Neural cell (in vitro differentiated cells): Measurements from ENCODE around the gene ADGRG3. TPM values are rescaled to one million over a fixed set of nuclear protein-coding genes. Genes with fewer than 3 reads are reported as not detected.

ENCODE experiments used
- H2AFZ ChIP-seq: fragments of 200-600, 300-800 bp; sonication (generic), shearing (Covaris generic); 2 replicates; pipeline ENCODE4 v1.6.0; 2014; ENCODE audit warnings: low read depth, mild to moderate bottlenecking, antibody characterized with exemption, low read length, moderate library complexity
- H3F3A ChIP-seq: fragments of 200-600 bp; shearing (Covaris generic); 2 replicates; pipeline ENCODE4 v1.6.1; 2016; ENCODE audit warnings: mild to moderate bottlenecking, moderate library complexity, mixed read lengths, antibody characterized with exemption, low read length; ENCODE audit not compliant: insufficient read depth, poor library complexity, severe bottlenecking
- H3K27ac ChIP-seq: fragments of 200-600, 300-800 bp; sonication (generic), shearing (Covaris generic); 2 replicates; pipeline ENCODE4 v1.5.1; 2014; ENCODE audit warnings: mild to moderate bottlenecking, low read length, moderate library complexity
- H3K27me3 ChIP-seq: fragments of 300-800, 200-600 bp; sonication (generic), shearing (Covaris generic); 2 replicates; pipeline ENCODE4 v1.6.0; 2014; ENCODE audit warnings: mild to moderate bottlenecking, low read depth, low read length, moderate library complexity; ENCODE audit not compliant: insufficient read depth
- H3K36me3 ChIP-seq: fragments of 300-800, 200-600 bp; sonication (generic), shearing (Covaris generic); 2 replicates; pipeline ENCODE4 v1.5.1; 2014; ENCODE audit warnings: mild to moderate bottlenecking, antibody characterized with exemption, low read length, moderate library complexity; ENCODE audit not compliant: insufficient read depth
- H3K4me2 ChIP-seq: fragments of 300-800, 200-600 bp; sonication (generic), shearing (Covaris generic); 2 replicates; pipeline ENCODE4 v1.6.0; 2014; ENCODE audit warnings: mild to moderate bottlenecking, low read length
- H3K4me3 ChIP-seq: fragments of 300-800, 200-600 bp; sonication (generic), shearing (Covaris generic); 2 replicates; pipeline ENCODE4 v1.5.1; 2014; ENCODE audit warnings: mild to moderate bottlenecking, low read length, moderate library complexity
- H3K79me2 ChIP-seq: fragments of 200-600 bp; shearing (Covaris generic); replicated peaks from 2 replicates; pipeline ENCODE4 v1.6.0; 2014; ENCODE audit warnings: mild to moderate bottlenecking, low read length, moderate library complexity; ENCODE audit not compliant: insufficient read depth
- H3K9ac ChIP-seq: fragments of 300-800, 200-600 bp; sonication (generic), shearing (Covaris generic); 2 replicates; pipeline ENCODE4 v1.6.1; 2016; ENCODE audit warnings: mild to moderate bottlenecking, low read length, mixed read lengths
- H3K9me2 ChIP-seq: fragments of 200-600 bp; shearing (Covaris generic); 2 replicates; pipeline ENCODE4 v1.6.1; 2016; ENCODE audit warnings: mild to moderate bottlenecking, low read length, mixed read lengths; ENCODE audit not compliant: insufficient read depth
- H3K9me3 ChIP-seq: fragments of 200-600, 300-800 bp; sonication (generic), shearing (Covaris generic); 2 replicates; pipeline ENCODE4 v1.6.1; 2016; ENCODE audit warnings: mild to moderate bottlenecking, mixed run types, low read length, moderate library complexity, mixed read lengths
- H4K20me1 ChIP-seq: fragments of 200-600 bp; shearing (Covaris generic); 2 replicates; pipeline ENCODE4 v1.6.1; 2016; ENCODE audit warnings: mild to moderate bottlenecking, mixed run types; ENCODE audit not compliant: insufficient read depth
- EP300 ChIP-seq: fragments of 450-650 bp; conservative IDR thresholded peaks from 2 replicates; pipeline ENCODE4 v1.6.1; 2014; ENCODE audit warnings: antibody characterized with exemption, mild to moderate bottlenecking, moderate library complexity; ENCODE audit not compliant: poor library complexity, severe bottlenecking
- EZH2 ChIP-seq: fragments of 200-600, 300-800 bp; shearing (Covaris generic), sonication (generic); IDR thresholded peaks from 2 replicates; pipeline ENCODE4 v1.6.1; 2014; ENCODE audit warnings: antibody characterized with exemption, low read length, borderline replicate concordance, mild to moderate bottlenecking; ENCODE audit not compliant: insufficient read depth, poor library complexity, severe bottlenecking
- MXI1 ChIP-seq: fragments of 450-650 bp; conservative IDR thresholded peaks from 2 replicates; pipeline ENCODE4 v1.6.1; 2014; ENCODE audit warnings: antibody characterized with exemption, mild to moderate bottlenecking; ENCODE audit not compliant: poor library complexity, severe bottlenecking
- POLR2AphosphoS5 ChIP-seq: IDR thresholded peaks from 2 replicates; pipeline ENCODE4 v1.6.1; 2012
- RAD21 ChIP-seq: fragments of 450-650 bp; conservative IDR thresholded peaks from 2 replicates; pipeline ENCODE4 v1.6.1; 2014; ENCODE audit warnings: antibody characterized with exemption, mild to moderate bottlenecking, moderate library complexity
- SMC3 ChIP-seq: fragments of 450-650 bp; conservative IDR thresholded peaks from 2 replicates; pipeline ENCODE4 v1.6.1; 2014; ENCODE audit warnings: antibody characterized with exemption, mild to moderate bottlenecking, moderate library complexity; ENCODE audit not compliant: poor library complexity
- TAF1 ChIP-seq: IDR thresholded peaks from 2 replicates; pipeline ENCODE4 v1.6.1; 2012; ENCODE audit warnings: low read depth
- polyA minus RNA-seq: library from RNA; depleted of rRNA, polyadenylated mRNA; stranded (reverse); fragments of >200 nt; gene quantifications from 2 replicates; pipeline ENCODE4 v1.2.3, GENCODE V29; 2014
- polyA plus RNA-seq: library from polyadenylated mRNA; depleted of rRNA; stranded (reverse); fragments of >200 nt; gene quantifications from 2 replicates; pipeline ENCODE4 v1.2.3, GENCODE V29; 2014
- TF ChIP-seq, protein P1 (sequence below): IDR thresholded peaks from 2 replicates; pipeline ENCODE4 v1.6.1; 2012; ENCODE audit warnings: borderline replicate concordance
- TF ChIP-seq, protein P2 (sequence below): fragments of 450-650 bp; IDR thresholded peaks from 2 replicates; pipeline ENCODE4 v1.5.1; 2014; ENCODE audit warnings: antibody characterized with exemption, mild to moderate bottlenecking, moderate library complexity; ENCODE audit not compliant: poor library complexity, severe bottlenecking

The ADGRG3 gene, protein sequence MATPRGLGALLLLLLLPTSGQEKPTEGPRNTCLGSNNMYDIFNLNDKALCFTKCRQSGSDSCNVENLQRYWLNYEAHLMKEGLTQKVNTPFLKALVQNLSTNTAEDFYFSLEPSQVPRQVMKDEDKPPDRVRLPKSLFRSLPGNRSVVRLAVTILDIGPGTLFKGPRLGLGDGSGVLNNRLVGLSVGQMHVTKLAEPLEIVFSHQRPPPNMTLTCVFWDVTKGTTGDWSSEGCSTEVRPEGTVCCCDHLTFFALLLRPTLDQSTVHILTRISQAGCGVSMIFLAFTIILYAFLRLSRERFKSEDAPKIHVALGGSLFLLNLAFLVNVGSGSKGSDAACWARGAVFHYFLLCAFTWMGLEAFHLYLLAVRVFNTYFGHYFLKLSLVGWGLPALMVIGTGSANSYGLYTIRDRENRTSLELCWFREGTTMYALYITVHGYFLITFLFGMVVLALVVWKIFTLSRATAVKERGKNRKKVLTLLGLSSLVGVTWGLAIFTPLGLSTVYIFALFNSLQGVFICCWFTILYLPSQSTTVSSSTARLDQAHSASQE
- 0.62 and 0.86 TPM in 2 replicates for polyA plus RNA-seq
- polyA minus RNA-seq = 0.49 TPM in 1 of 2 replicates, not detected in the other

DNA sequence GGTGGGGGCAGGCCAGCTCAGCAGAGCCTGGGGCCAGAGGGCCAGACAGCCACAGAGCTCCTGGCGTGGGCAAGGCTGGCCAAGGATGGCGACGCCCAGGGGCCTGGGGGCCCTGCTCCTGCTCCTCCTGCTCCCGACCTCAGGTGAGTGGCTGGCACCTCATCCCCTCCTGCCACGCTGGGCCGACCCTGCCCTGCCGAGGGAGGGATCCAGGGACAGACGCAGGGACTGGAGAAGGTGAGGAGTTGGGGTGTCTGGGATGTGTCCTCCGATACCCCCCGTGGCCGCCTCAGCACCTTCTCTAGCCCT, at the start of gene ADGRG3:
TSS of gene ADGRG3 (plus strand) at position 44 of the 309 bp plus-strand sequence. CDS start at position 86, 42 bp downstream.
- no peak within 1 kb of the TSS for H3K27ac ChIP-seq
- H3K27me3 ChIP-seq = no peaks in the 10 kb centered on the region

DNA sequence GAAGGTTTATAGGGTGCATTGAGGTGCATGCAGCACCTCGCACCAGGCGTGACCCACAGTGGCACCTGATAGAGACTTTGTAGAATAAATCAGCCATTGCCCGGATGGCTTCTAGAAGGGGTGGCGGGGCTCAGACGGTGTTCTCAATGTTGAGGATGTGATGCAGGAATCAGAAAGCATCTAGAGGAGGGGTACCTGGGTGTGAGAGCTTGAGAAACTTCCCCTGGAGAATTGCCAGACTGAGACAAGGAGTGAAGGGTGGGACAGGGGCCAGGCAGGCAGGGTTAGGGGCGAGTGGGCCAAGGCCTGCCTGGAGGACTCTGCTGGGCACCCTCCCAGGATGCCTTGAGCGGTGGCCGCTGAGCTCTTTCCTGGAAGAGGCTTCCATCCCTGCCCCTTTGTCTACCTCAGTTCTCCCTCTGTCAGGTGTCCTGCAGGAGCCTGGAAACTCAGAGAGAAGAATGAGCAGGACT, 48.9 kb upstream of the ADGRG3 start:
- Histone ChIP-seq H3K4me2 (no peak overlapping the region), H3K9me2 (no peaks in the 10 kb centered on the region), H3K27me3 (no peaks in the 10 kb centered on the region), H3K4me3 (no peak overlapping the region), H3K79me2 (no peaks in the 10 kb centered on the region), H2AFZ (no peak overlapping the region), H3K27ac (no peak overlapping the region), H3K9ac (no peak overlapping the region), H3K9me3 (no peaks in the 10 kb centered on the region), H4K20me1 (no peaks in the 10 kb centered on the region), H3K36me3 (no peaks in the 10 kb centered on the region), H3F3A (no peaks in the 10 kb centered on the region)
- no peak for TF ChIP-seq SMC3
- no peak for TF ChIP-seq MXI1
- no peak for TF ChIP-seq RAD21
- TF ChIP-seq, protein P1, sequence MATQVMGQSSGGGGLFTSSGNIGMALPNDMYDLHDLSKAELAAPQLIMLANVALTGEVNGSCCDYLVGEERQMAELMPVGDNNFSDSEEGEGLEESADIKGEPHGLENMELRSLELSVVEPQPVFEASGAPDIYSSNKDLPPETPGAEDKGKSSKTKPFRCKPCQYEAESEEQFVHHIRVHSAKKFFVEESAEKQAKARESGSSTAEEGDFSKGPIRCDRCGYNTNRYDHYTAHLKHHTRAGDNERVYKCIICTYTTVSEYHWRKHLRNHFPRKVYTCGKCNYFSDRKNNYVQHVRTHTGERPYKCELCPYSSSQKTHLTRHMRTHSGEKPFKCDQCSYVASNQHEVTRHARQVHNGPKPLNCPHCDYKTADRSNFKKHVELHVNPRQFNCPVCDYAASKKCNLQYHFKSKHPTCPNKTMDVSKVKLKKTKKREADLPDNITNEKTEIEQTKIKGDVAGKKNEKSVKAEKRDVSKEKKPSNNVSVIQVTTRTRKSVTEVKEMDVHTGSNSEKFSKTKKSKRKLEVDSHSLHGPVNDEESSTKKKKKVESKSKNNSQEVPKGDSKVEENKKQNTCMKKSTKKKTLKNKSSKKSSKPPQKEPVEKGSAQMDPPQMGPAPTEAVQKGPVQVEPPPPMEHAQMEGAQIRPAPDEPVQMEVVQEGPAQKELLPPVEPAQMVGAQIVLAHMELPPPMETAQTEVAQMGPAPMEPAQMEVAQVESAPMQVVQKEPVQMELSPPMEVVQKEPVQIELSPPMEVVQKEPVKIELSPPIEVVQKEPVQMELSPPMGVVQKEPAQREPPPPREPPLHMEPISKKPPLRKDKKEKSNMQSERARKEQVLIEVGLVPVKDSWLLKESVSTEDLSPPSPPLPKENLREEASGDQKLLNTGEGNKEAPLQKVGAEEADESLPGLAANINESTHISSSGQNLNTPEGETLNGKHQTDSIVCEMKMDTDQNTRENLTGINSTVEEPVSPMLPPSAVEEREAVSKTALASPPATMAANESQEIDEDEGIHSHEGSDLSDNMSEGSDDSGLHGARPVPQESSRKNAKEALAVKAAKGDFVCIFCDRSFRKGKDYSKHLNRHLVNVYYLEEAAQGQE = no peak
- no peak for TF ChIP-seq EZH2
- TF ChIP-seq, protein P2, sequence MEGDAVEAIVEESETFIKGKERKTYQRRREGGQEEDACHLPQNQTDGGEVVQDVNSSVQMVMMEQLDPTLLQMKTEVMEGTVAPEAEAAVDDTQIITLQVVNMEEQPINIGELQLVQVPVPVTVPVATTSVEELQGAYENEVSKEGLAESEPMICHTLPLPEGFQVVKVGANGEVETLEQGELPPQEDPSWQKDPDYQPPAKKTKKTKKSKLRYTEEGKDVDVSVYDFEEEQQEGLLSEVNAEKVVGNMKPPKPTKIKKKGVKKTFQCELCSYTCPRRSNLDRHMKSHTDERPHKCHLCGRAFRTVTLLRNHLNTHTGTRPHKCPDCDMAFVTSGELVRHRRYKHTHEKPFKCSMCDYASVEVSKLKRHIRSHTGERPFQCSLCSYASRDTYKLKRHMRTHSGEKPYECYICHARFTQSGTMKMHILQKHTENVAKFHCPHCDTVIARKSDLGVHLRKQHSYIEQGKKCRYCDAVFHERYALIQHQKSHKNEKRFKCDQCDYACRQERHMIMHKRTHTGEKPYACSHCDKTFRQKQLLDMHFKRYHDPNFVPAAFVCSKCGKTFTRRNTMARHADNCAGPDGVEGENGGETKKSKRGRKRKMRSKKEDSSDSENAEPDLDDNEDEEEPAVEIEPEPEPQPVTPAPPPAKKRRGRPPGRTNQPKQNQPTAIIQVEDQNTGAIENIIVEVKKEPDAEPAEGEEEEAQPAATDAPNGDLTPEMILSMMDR = no peak
- TF ChIP-seq EP300 = no peak
- no peak for TF ChIP-seq POLR2AphosphoS5

More for the DNA sequence above, at the start of gene ADGRG3:
- H2AFZ ChIP-seq = no peak within 1 kb of the TSS
- H3F3A ChIP-seq = no peaks in the 10 kb centered on the region
- TF ChIP-seq, protein P2 = no peak
- TF ChIP-seq EP300 = no peak
- no peak for TF ChIP-seq EZH2
- no peak for TF ChIP-seq SMC3
- TF ChIP-seq, protein P1 = no peak
- no peak for TF ChIP-seq TAF1
- no peak for TF ChIP-seq RAD21
- TF ChIP-seq MXI1 = no peak
- no peak for TF ChIP-seq POLR2AphosphoS5
- no peak within 1 kb of the TSS for H3K4me3 ChIP-seq
- no peak within 1 kb of the TSS for H3K9ac ChIP-seq
- H3K36me3 ChIP-seq = peaks cover 5% of the 10 kb centered on the region
- no peaks in the 10 kb centered on the region for H3K9me3 ChIP-seq
- H3K79me2 ChIP-seq = no peaks in the 10 kb centered on the region
- no peaks in the 10 kb centered on the region for H4K20me1 ChIP-seq
- H3K9me2 ChIP-seq = no peaks in the 10 kb centered on the region
- H3K4me2 ChIP-seq = no peak within 1 kb of the TSS
